ENCODE data around the gene TEX14. TPM values are rescaled to one million over a fixed set of nuclear protein-coding genes. Genes with fewer than 3 reads are reported as not detected.

The TEX14 gene
- polyA plus RNA-seq, 1 donor (not counting 4 experiments of a cell fraction or from before 2014, with no cell fraction given), result 0.16 TPM

DNA sequence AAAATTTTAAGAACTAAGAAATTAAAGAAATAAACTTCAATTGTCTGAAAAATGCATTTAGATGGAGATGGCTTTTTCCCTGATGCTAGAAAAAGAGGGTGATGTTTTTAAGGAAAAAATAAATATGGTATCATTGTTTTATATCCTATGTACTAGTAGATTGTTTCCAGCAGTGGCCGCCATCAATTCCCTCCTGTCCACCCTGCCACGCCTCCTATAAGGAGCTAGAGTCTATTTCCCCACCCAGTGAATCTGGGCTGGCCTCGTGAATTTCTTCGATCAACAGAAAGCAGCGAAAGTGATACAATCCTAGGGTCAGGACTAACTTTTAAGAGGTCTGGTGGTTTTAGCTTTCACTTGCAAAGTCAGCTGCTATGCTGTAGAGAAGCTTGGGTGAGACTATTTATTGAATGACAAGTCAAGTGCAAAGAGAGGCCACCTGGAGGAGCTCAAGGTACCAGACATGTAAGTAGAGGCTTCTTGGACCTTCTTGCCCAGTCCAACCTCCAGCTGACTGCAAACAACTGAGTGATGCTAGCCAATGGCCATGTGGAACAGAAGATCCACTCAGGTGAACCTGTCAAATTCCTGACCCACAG, 96.6 kb downstream of the TEX14 start:
- no peak overlapping the region for H3K4me2 ChIP-seq (ENCODE audit: control insufficient read depth, extremely low read depth, insufficient read depth, low read depth, low read length)
- no peak overlapping the region for H3K27ac ChIP-seq (ENCODE audit: control insufficient read depth, insufficient read depth, low read length)
- FAIRE-seq (no peak), DNase-seq (ENCODE audit: low read depth, low spot score) (no peak)
- H3K27me3 ChIP-seq (ENCODE audit: control insufficient read depth, extremely low read depth, insufficient read depth, low read length), result no peaks in the 10 kb centered on the region
- H3K9me1 ChIP-seq (ENCODE audit: control insufficient read depth, extremely low read depth, insufficient read depth, low read length), result no peaks in the 10 kb centered on the region
- H3K36me3 ChIP-seq (ENCODE audit: control insufficient read depth in 2 of 2, extremely low read depth in 1 of 2, insufficient read depth in 2 of 2, low read length in 2 of 2), result no peaks in the 10 kb centered on the region
- H3K4me3 ChIP-seq (ENCODE audit: control insufficient read depth in 2 of 3, extremely low read depth in 1 of 3, insufficient read depth in 2 of 3, low read depth in 1 of 3, low read length in 3 of 3), result no peak overlapping the region
- H3K9me3 ChIP-seq (ENCODE audit: control insufficient read depth, low read depth, low read length), result no peaks in the 10 kb centered on the region
- no peaks in the 10 kb centered on the region for H3K4me1 ChIP-seq (ENCODE audit: control insufficient read depth, extremely low read depth, insufficient read depth, low read length)
- dilution Hi-C loops (cut with MboI; ENCODE audit: extremely low pct_ligation_motif_present, low sequenced_read_pairs), result no loop called here
- TF ChIP-seq, protein P1, sequence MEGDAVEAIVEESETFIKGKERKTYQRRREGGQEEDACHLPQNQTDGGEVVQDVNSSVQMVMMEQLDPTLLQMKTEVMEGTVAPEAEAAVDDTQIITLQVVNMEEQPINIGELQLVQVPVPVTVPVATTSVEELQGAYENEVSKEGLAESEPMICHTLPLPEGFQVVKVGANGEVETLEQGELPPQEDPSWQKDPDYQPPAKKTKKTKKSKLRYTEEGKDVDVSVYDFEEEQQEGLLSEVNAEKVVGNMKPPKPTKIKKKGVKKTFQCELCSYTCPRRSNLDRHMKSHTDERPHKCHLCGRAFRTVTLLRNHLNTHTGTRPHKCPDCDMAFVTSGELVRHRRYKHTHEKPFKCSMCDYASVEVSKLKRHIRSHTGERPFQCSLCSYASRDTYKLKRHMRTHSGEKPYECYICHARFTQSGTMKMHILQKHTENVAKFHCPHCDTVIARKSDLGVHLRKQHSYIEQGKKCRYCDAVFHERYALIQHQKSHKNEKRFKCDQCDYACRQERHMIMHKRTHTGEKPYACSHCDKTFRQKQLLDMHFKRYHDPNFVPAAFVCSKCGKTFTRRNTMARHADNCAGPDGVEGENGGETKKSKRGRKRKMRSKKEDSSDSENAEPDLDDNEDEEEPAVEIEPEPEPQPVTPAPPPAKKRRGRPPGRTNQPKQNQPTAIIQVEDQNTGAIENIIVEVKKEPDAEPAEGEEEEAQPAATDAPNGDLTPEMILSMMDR (optimal IDR thresholded peaks at IDR 0.05 in 1 of 3, IDR thresholded peaks at IDR 0.05 in 1 of 3, conservative IDR thresholded peaks at IDR 0.05 in 1 of 3; ENCODE audit: extremely low read depth in 1 of 3, insufficient read depth in 2 of 3, low read length in 3 of 3), result no peak
- TF ChIP-seq EZH2 (IDR thresholded peaks at IDR 0.05; ENCODE audit: low read length), result no peak
- no peaks in the 10 kb centered on the region for H4K20me1 ChIP-seq (ENCODE audit: control insufficient read depth, extremely low read depth, insufficient read depth, low read length)
- no peak overlapping the region for H3K9ac ChIP-seq (ENCODE audit: control insufficient read depth, extremely low read depth, insufficient read depth, low read length)
- no peaks in the 10 kb centered on the region for H3K79me2 ChIP-seq (ENCODE audit: control insufficient read depth, insufficient read depth, low read length)
- no peak overlapping the region for H2AFZ ChIP-seq (ENCODE audit: control insufficient read depth, low read length)

DNA sequence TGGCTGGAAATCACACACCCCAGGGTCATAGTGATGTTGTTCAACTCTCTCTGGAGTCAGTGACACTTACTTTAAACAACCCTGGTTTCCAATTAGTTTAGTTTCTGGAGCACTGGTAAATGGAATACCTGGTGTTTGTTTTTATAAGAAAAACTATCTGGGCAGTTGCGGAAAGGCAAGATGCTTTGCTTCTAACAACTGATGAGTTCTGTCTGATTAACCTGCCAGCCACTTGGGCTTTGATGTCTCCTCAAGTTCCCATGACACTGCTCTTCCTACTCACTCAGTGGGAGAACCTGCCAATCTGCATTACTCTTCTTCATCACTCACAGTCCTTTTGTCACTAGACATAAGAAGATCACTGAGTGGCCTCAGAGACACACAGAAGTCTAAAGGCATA, 98.7 kb downstream of the TEX14 start:
- H3K79me2 ChIP-seq (ENCODE audit: control insufficient read depth, insufficient read depth, low read length), result no peaks in the 10 kb centered on the region
- no peak overlapping the region for H2AFZ ChIP-seq (ENCODE audit: control insufficient read depth, low read length)
- DNase-seq (ENCODE audit: low read depth, low spot score) (no peak), FAIRE-seq (no peak)
- H3K9me1 ChIP-seq (ENCODE audit: control insufficient read depth, extremely low read depth, insufficient read depth, low read length), result no peaks in the 10 kb centered on the region
- no peaks in the 10 kb centered on the region for H3K4me1 ChIP-seq (ENCODE audit: control insufficient read depth, extremely low read depth, insufficient read depth, low read length)
- no peak overlapping the region for H3K27ac ChIP-seq (ENCODE audit: control insufficient read depth, insufficient read depth, low read length)
- H3K4me2 ChIP-seq (ENCODE audit: control insufficient read depth, extremely low read depth, insufficient read depth, low read depth, low read length), result no peak overlapping the region
- H3K27me3 ChIP-seq (ENCODE audit: control insufficient read depth, extremely low read depth, insufficient read depth, low read length), result no peaks in the 10 kb centered on the region
- no peaks in the 10 kb centered on the region for H3K36me3 ChIP-seq (ENCODE audit: control insufficient read depth in 2 of 2, extremely low read depth in 1 of 2, insufficient read depth in 2 of 2, low read length in 2 of 2)
- no peak for TF ChIP-seq EZH2 (IDR thresholded peaks at IDR 0.05; ENCODE audit: low read length)
- TF ChIP-seq, protein P1 (optimal IDR thresholded peaks at IDR 0.05 in 1 of 3, IDR thresholded peaks at IDR 0.05 in 1 of 3, conservative IDR thresholded peaks at IDR 0.05 in 1 of 3; ENCODE audit: extremely low read depth in 1 of 3, insufficient read depth in 2 of 3, low read length in 3 of 3), result no peak
- H3K9ac ChIP-seq (ENCODE audit: control insufficient read depth, extremely low read depth, insufficient read depth, low read length), result no peak overlapping the region
- no peak overlapping the region for H3K4me3 ChIP-seq (ENCODE audit: control insufficient read depth in 2 of 3, extremely low read depth in 1 of 3, insufficient read depth in 2 of 3, low read depth in 1 of 3, low read length in 3 of 3)
- dilution Hi-C loops (cut with MboI; ENCODE audit: extremely low pct_ligation_motif_present, low sequenced_read_pairs), result no loop called here
- no peaks in the 10 kb centered on the region for H4K20me1 ChIP-seq (ENCODE audit: control insufficient read depth, extremely low read depth, insufficient read depth, low read length)
- H3K9me3 ChIP-seq (ENCODE audit: control insufficient read depth, low read depth, low read length), result no peaks in the 10 kb centered on the region

Data from keratinocyte (primary cell).